ENCODE measurements around the gene ABCG1.

DNA sequence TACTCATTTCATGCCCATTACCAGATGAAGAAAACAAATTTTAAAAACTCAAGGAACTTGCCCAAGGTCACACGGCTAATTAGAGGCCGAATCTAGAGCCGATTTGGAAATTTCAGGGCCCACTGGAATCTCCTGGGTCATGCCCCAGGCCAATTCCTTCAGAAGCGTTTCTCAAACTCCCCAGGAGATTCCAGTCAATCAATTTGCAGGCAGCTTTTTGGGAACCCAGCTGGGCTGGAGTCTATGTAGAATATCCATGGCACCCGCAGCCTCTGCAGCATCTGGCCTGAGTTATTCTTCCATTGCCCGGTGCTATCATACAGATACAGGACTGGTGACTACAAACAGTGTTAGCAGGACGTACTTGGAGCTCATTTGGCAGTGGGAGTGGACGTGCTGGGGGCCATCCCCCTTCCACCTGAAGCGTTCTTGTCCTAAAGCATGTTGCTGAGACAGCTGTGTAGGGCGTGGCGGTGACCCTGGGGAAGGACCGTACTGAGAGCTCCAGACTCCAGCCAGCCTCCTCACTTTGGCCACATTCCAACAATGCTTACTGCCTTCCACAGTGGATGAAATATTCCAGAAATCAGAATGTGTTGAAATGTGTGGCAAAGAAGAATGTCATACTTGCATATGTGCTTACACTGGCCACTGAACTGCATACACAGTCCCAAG lies 38.3 kb downstream of the ABCG1 start:
- TF ChIP-seq, protein P1, sequence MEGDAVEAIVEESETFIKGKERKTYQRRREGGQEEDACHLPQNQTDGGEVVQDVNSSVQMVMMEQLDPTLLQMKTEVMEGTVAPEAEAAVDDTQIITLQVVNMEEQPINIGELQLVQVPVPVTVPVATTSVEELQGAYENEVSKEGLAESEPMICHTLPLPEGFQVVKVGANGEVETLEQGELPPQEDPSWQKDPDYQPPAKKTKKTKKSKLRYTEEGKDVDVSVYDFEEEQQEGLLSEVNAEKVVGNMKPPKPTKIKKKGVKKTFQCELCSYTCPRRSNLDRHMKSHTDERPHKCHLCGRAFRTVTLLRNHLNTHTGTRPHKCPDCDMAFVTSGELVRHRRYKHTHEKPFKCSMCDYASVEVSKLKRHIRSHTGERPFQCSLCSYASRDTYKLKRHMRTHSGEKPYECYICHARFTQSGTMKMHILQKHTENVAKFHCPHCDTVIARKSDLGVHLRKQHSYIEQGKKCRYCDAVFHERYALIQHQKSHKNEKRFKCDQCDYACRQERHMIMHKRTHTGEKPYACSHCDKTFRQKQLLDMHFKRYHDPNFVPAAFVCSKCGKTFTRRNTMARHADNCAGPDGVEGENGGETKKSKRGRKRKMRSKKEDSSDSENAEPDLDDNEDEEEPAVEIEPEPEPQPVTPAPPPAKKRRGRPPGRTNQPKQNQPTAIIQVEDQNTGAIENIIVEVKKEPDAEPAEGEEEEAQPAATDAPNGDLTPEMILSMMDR (IDR thresholded peaks at IDR 0.05), result no peak
- no peak for TF ChIP-seq POLR2A (IDR thresholded peaks at IDR 0.05)
